ENCODE data around the gene BUD31. TPM values are rescaled to one million over a fixed set of nuclear protein-coding genes. Genes with fewer than 3 reads are reported as not detected.

BUD31 gene
- total and polyA plus RNA-seq, 2 of the 8 experiments (the other 6 are each of a cell fraction or from before 2014, with no cell fraction given), result 46.7 to 114 TPM

- H2BK120ac ChIP-seq (replicated peaks; ENCODE audit: low read depth, low read length), result no peak overlapping the region
- H2BK5ac ChIP-seq (ENCODE audit: low read depth, low read length), result no peak overlapping the region
- TF ChIP-seq GABPA (IDR thresholded peaks at IDR 0.05; ENCODE audit: borderline replicate concordance, insufficient read depth, low read length) (no peak), BRCA1 (IDR thresholded peaks at IDR 0.05; ENCODE audit: low read depth, low read length) (no peak), ASH2L (IDR thresholded peaks at IDR 0.05; ENCODE audit: low read length) (no peak), POLR2A (IDR thresholded peaks at IDR 0.05; ENCODE audit: control extremely low read depth in 1 of 2, low read depth in 2 of 2, low read length in 2 of 2) (no peak), SAP30 (IDR thresholded peaks at IDR 0.05; ENCODE audit: insufficient read depth, insufficient replicate concordance, low read length) (no peak), USF2 (IDR thresholded peaks at IDR 0.05; ENCODE audit: low read length) (no peak)
- FAIRE-seq (no peak), DNase-seq (ENCODE audit: low read depth in 1 of 2, low spot score in 2 of 2) (no peak)
- no peak overlapping the region for H2BK20ac ChIP-seq (ENCODE audit: low read length)
- H3K23me2 ChIP-seq (ENCODE audit: low read depth, low read length), result no peaks in the 10 kb centered on the region; the same call in 1 of the 2 replicates
- no peak overlapping the region for H4K5ac ChIP-seq (ENCODE audit: insufficient read length, low read depth, low read length)
- no peak overlapping the region for H2BK12ac ChIP-seq (ENCODE audit: low read depth, low read length)
- H3K4me2 ChIP-seq (ENCODE audit: insufficient read depth in 1 of 2, low read depth in 2 of 2, low read length in 2 of 2), result no peak overlapping the region
- H3K36me3 ChIP-seq (ENCODE audit: control insufficient read depth in 2 of 4, insufficient read depth in 4 of 4, low read length in 3 of 4), result peaks cover 1 to 7% (median 3%) of the 10 kb centered on the region in 4 experiments; a peak in 4 of 8 replicates
- no peak overlapping the region for H2BK15ac ChIP-seq (ENCODE audit: low read length)
- ChIA-PET CTCF (ENCODE audit: partially characterized antibody) (no interaction called here), POLR2A (ENCODE audit: partially characterized antibody) (interaction anchor here (0.9 to 3.3 kb wide), 4 partner anchors 9 to 25 kb away, joined by 3 to 18 read pairs (median 5); partner anchors contain the start of genes BUD31 and PDAP1)
- H3K14ac ChIP-seq (ENCODE audit: insufficient read length), result no peak overlapping the region
- H3K4me1 ChIP-seq (replicated peaks in 1 of 4; ENCODE audit: control insufficient read depth in 3 of 4, insufficient read depth in 4 of 4, low read length in 3 of 4), result peaks cover 0 to 5% (median 1%) of the 10 kb centered on the region in 4 experiments; a peak in 3 of 7 replicates
- no peaks in the 10 kb centered on the region for H3K9me3 ChIP-seq (ENCODE audit: insufficient read depth in 2 of 2, low read depth in 1 of 2, low read length in 1 of 2)
- no peak overlapping the region for H3K27ac ChIP-seq (ENCODE audit: low read depth, low read length)
- H3K4ac ChIP-seq (replicated peaks; ENCODE audit: insufficient read length, low read depth, low read length), result no peak overlapping the region
- peaks cover 13% of the 10 kb centered on the region for H3K79me1 ChIP-seq (ENCODE audit: low read depth, low read length)
- H2AK5ac ChIP-seq (ENCODE audit: low read depth, low read length), result no peak overlapping the region
- no peak overlapping the region for H4K8ac ChIP-seq (ENCODE audit: extremely low read depth, insufficient read depth, low read length)
- H4K20me1 ChIP-seq (replicated peaks in 1 of 2; ENCODE audit: control insufficient read depth in 1 of 2, insufficient read depth in 2 of 2, low read length in 2 of 2), result peaks cover 12 to 21% of the 10 kb centered on the region in 2 experiments
- no peak overlapping the region for H3K23ac ChIP-seq (ENCODE audit: insufficient read length)
- no peak overlapping the region for H3K56ac ChIP-seq (replicated peaks; ENCODE audit: insufficient read length, low read depth, low read length)
- no peak overlapping the region for H4K91ac ChIP-seq (replicated peaks; ENCODE audit: insufficient read length, low read length)
- no peaks in the 10 kb centered on the region for H3K27me3 ChIP-seq (replicated peaks in 1 of 4; ENCODE audit: control insufficient read depth in 3 of 4, extremely low read depth in 1 of 4, insufficient read depth in 3 of 4, low read length in 3 of 4)
- H3K4me3 ChIP-seq (ENCODE audit: extremely low read depth in 1 of 4, insufficient read depth in 2 of 4, low read depth in 3 of 4, low read length in 4 of 4), result no peak overlapping the region
- 88% methylated on average over 10 of the region's 10 CpGs; no CpG with 5 or more reads in 1 of the 2 experiments for WGBS, 2 experiments (ENCODE audit: extremely low coverage in 1 of 2, insufficient coverage in 1 of 2, insufficient read length in 1 of 2, insufficient replicate concordance in 2 of 2, low coverage in 1 of 2, low lambda C conversion rate in 2 of 2, missing lambda C conversion rate in 1 of 2)
- peaks cover 0 to 13% of the 10 kb centered on the region in 2 experiments; a peak in 1 of 4 replicates for H3K79me2 ChIP-seq (ENCODE audit: control insufficient read depth in 1 of 2, insufficient read depth in 2 of 2, low read length in 2 of 2)
- no peak overlapping the region for H3K9ac ChIP-seq (replicated peaks in 1 of 4; ENCODE audit: extremely low read depth in 1 of 4, low read depth in 3 of 4, low read length in 3 of 4)
- H2AFZ ChIP-seq (ENCODE audit: low read length), result no peak overlapping the region
- no peak overlapping the region for H3K18ac ChIP-seq (ENCODE audit: extremely low read depth, low read length)
Measured at GRCh38 chr7:99383203-99383602, 25.6 kb upstream of the BUD31 start.
